Esophagus (tissue), 2 donors: ENCODE results near the gene DOCK6. TPM values are rescaled to one million over a fixed set of nuclear protein-coding genes. Genes with fewer than 3 reads are reported as not detected.

Experiments
- H3K27ac ChIP-seq, 2 donors: one replicate each; pipeline ENCODE4 v1.5.1; 2013; ENCODE audit warnings: low read depth in 2 of 2, mild to moderate bottlenecking in 2 of 2, inconsistent platforms in 1 of 2, low read length in 1 of 2, moderate library complexity in 1 of 2
- H3K27me3 ChIP-seq, 2 donors: one replicate each; pipeline ENCODE4 v1.6.1; 2013; ENCODE audit warnings: low read length in 2 of 2, control low read depth in 1 of 2, mild to moderate bottlenecking in 1 of 2; ENCODE audit not compliant: insufficient read depth in 2 of 2, control insufficient read depth in 1 of 2
- H3K36me3 ChIP-seq, 2 donors: one replicate each; pipeline ENCODE4 v1.6.1; 2013; ENCODE audit warnings: low read length in 1 of 2; ENCODE audit not compliant: control insufficient read depth in 2 of 2, insufficient read depth in 2 of 2
- H3K4me1 ChIP-seq, 2 donors: one replicate each; pipeline ENCODE4 v1.6.1; 2013; ENCODE audit warnings: low read length in 1 of 2; ENCODE audit not compliant: control insufficient read depth in 2 of 2, insufficient read depth in 2 of 2
- H3K4me3 ChIP-seq, 2 donors: one replicate each; pipeline ENCODE4 v1.5.1; 2013; ENCODE audit warnings: low read length in 2 of 2, mild to moderate bottlenecking in 2 of 2, low read depth in 1 of 2, moderate library complexity in 1 of 2
- H3K9me3 ChIP-seq, 2 donors: one replicate each; pipeline ENCODE4 v1.6.1; 2013; ENCODE audit warnings: mild to moderate bottlenecking in 2 of 2, low read depth in 1 of 2, low read length in 1 of 2, moderate library complexity in 1 of 2; ENCODE audit not compliant: control insufficient read depth in 2 of 2, insufficient read depth in 1 of 2
- WGBS, 2 donors: extraction: QIAGEN DNeasy Blood & Tissue Kit; methylation state at CpG; one replicate each; pipeline ENCODE4 v1.1.7; 2013; 5-methylcytosine and 5-hydroxymethylcytosine counted together
- polyA plus RNA-seq, 2 donors: library from polyadenylated mRNA; stranded (reverse); fragments of 200-250 nt; gene quantifications; one replicate each; pipeline ENCODE4 v1.2.3, GENCODE V29; 2013
- donor health status: healthy with polysubstance abuse.
- donor health status: Bipolar disorder and iron deficiency.

Gene DOCK6
- polyA plus RNA-seq, 2 donors, result 25.8 to 53.5 TPM

GRCh38 chr19:11195681-11196080 lies 66.6 kb downstream of the DOCK6 start:
- peak overlapping the region; percentile 24 to 33 for H3K4me3 ChIP-seq
- peaks cover 0 to 8% of the 10 kb centered on the region in 2 donors for H3K4me1 ChIP-seq
- H3K36me3 ChIP-seq, result peaks cover 0 to 19% of the 10 kb centered on the region in 2 donors
- 65 to 70% methylated on average over 12 of the region's 12 CpGs for WGBS, 2 donors
- H3K9me3 ChIP-seq, result no peaks in the 10 kb centered on the region
- no peaks in the 10 kb centered on the region for H3K27me3 ChIP-seq
- peak overlapping the region; percentile 31 to 81 for H3K27ac ChIP-seq

- Histone ChIP-seq H3K4me1 (peaks cover 0 to 9% of the 10 kb centered on the region in 2 donors), H3K27ac (peak overlapping the region; percentile 31 to 81), H3K4me3 (peak overlapping the region; percentile 24 to 33), H3K27me3 (no peaks in the 10 kb centered on the region), H3K36me3 (peaks cover 0 to 17% of the 10 kb centered on the region in 2 donors), H3K9me3 (no peaks in the 10 kb centered on the region)
- 40 to 42% methylated on average over 19 to 20 of the region's 20 CpGs for WGBS, 2 donors
These were observed 67.4 kb downstream of the DOCK6 start for GRCh38 chr19:11194656-11195558.

GRCh38 chr19:11194173-11194572 lies 68.2 kb downstream of the DOCK6 start:
- Histone ChIP-seq H3K4me1 (peaks cover 0 to 12% of the 10 kb centered on the region in 2 donors), H3K36me3 (peaks cover 0 to 16% of the 10 kb centered on the region in 2 donors), H3K27ac (peak overlapping the region; percentile 31 to 37), H3K4me3 (peak overlapping the region in 1 of 2 donors; percentile 5), H3K27me3 (no peaks in the 10 kb centered on the region), H3K9me3 (no peaks in the 10 kb centered on the region)
- 69 to 79% methylated on average over 8 of the region's 8 CpGs for WGBS, 2 donors

- Histone ChIP-seq H3K27ac (peak overlapping the region; percentile 37 to 57), H3K27me3 (no peaks in the 10 kb centered on the region), H3K36me3 (peaks cover 0 to 18% of the 10 kb centered on the region in 2 donors), H3K4me1 (peaks cover 0 to 12% of the 10 kb centered on the region in 2 donors), H3K4me3 (no peak overlapping the region), H3K9me3 (no peaks in the 10 kb centered on the region)
- WGBS, 2 donors, result 84 to 87% methylated on average over 68 of the region's 68 CpGs
These were observed 69.1 kb downstream of the DOCK6 start for GRCh38 chr19:11192957-11193939.

- Histone ChIP-seq H3K36me3 (peaks cover 0 to 18% of the 10 kb centered on the region in 2 donors), H3K27ac (peak overlapping the region in 1 of 2 donors; percentile 53), H3K4me3 (no peak overlapping the region), H3K27me3 (no peaks in the 10 kb centered on the region), H3K9me3 (no peaks in the 10 kb centered on the region), H3K4me1 (peaks cover 0 to 12% of the 10 kb centered on the region in 2 donors)
- WGBS, 2 donors, result 69 to 76% methylated on average over 5 of the region's 5 CpGs
These were observed 70.4 kb downstream of the DOCK6 start for GRCh38 chr19:11191934-11192333.

- Histone ChIP-seq H3K27ac (peak overlapping the region; percentile 41 to 53), H3K4me1 (peaks cover 0 to 10% of the 10 kb centered on the region in 2 donors), H3K27me3 (no peaks in the 10 kb centered on the region), H3K4me3 (no peak overlapping the region), H3K9me3 (no peaks in the 10 kb centered on the region), H3K36me3 (peaks cover 0 to 20% of the 10 kb centered on the region in 2 donors)
- WGBS, 2 donors, result 40 to 46% methylated on average over 8 of the region's 8 CpGs
These were observed 71.0 kb downstream of the DOCK6 start for GRCh38 chr19:11191273-11191755.

- Histone ChIP-seq H3K4me3 (no peak overlapping the region), H3K27ac (peak overlapping the region; percentile 39 to 73), H3K9me3 (no peaks in the 10 kb centered on the region), H3K27me3 (no peaks in the 10 kb centered on the region), H3K36me3 (peaks cover 0 to 19% of the 10 kb centered on the region in 2 donors), H3K4me1 (peaks cover 0 to 10% of the 10 kb centered on the region in 2 donors)
- 73 to 86% methylated on average over 8 of the region's 8 CpGs for WGBS, 2 donors
These were observed 71.8 kb downstream of the DOCK6 start for GRCh38 chr19:11190501-11190900.

- peaks cover 0 to 4% of the 10 kb centered on the region in 2 donors for H3K36me3 ChIP-seq
- no peak overlapping the region for H3K4me3 ChIP-seq
- WGBS, 2 donors, result 87 to 89% methylated on average over 9 of the region's 9 CpGs
- peaks cover 0 to 3% of the 10 kb centered on the region in 2 donors for H3K4me1 ChIP-seq
- H3K9me3 ChIP-seq, result no peaks in the 10 kb centered on the region
- H3K27ac ChIP-seq, result no peak overlapping the region
- no peaks in the 10 kb centered on the region for H3K27me3 ChIP-seq
These were observed 74.9 kb downstream of the DOCK6 start for GRCh38 chr19:11187441-11187840.

GRCh38 chr19:11182994-11183393 lies 79.3 kb downstream of the DOCK6 start:
- Histone ChIP-seq H3K4me3 (no peak overlapping the region), H3K36me3 (peaks cover 0 to 2% of the 10 kb centered on the region in 2 donors), H3K27me3 (no peaks in the 10 kb centered on the region), H3K4me1 (no peaks in the 10 kb centered on the region), H3K9me3 (no peaks in the 10 kb centered on the region), H3K27ac (no peak overlapping the region)
- 65 to 74% methylated on average over 1 of the region's 1 CpG for WGBS, 2 donors
